GM12872 (cell line): ENCODE results near the gene TIMP1.

Experiments
- CTCF ChIP-seq: IDR thresholded peaks from 3 replicates; pipeline ENCODE4 v1.5.1; 2011; ENCODE audit warnings: low read depth, mild to moderate bottlenecking, low read length, moderate library complexity; ENCODE audit not compliant: insufficient read depth

Gene TIMP1

DNA sequence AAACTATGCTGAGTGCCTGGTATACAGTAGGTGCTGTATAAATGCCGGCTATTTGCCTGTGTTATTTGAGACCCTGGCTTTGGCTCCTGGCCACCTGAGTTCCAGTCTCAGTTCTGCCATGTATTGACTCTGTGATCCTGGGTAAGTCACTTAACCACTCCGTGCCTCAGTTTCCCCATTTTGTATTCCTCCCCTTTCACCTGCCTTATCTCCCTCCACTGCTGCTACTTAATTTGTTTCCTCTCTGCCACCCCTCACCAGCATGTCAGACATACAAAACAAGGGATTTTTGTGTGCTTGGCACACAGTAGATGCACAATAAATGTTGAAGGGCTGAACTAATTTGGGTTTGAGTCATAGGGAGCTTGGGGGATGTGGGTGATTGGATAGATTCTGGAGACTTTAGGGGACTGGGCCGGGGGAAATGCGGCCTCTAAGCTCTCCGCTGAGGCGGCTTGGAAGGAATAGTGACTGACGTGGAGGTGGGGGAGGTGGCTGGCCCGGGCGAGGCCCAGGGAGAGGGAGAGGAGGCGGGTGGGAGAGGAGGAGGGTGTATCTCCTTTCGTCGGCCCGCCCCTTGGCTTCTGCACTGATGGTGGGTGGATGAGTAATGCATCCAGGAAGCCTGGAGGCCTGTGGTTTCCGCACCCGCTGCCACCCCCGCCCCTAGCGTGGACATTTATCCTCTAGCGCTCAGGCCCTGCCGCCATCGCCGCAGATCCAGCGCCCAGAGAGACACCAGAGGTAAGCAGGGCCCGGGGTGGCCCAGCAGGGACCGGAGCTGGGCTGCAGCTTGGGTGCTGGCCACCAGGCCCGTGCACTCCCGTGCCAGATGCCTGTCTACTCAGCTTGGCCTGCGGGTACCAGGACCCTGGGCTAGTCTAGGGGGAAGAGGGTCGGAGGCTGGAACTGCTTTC is at the start of gene TIMP1:
TSS of gene TIMP1 (plus strand) at position 706 of the 917 bp plus-strand sequence. CDS start 980 bp downstream, outside the sequence.
- no peak for TF ChIP-seq CTCF

- TF ChIP-seq CTCF: no peak
These were observed 42.4 kb upstream of the TIMP1 start for GRCh38 chrX:47539860-47540259.

- no peak for TF ChIP-seq CTCF
These were observed 41.3 kb upstream of the TIMP1 start for GRCh38 chrX:47540754-47541538.

DNA sequence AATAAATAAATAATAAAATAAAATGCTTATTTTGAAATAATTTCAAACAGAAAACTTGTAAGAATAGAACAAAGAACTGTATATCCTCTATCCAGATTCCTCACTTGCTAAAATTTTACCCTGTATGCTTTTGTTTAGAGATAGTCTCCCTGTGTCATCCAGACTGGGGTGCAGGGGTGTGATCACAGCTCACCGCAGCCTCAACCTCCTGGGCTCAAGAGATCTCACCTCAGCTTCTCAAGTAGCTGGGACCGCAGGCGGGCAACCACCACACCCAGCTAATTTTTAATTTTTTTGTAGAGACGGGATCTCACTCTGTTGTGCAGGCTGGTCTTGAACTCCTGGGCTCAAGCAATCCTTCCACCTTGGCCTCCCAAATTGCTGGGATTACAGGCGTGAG is 38.7 kb upstream of the TIMP1 start:
- TF ChIP-seq CTCF: no peak

- TF ChIP-seq CTCF: no peak
These were observed 26.1 kb upstream of the TIMP1 start for GRCh38 chrX:47556045-47556623.

- TF ChIP-seq CTCF: no peak
These were observed 23.8 kb upstream of the TIMP1 start for GRCh38 chrX:47558436-47558835.

GRCh38 chrX:47560179-47560933 is 21.9 kb upstream of the TIMP1 start:
- TF ChIP-seq CTCF: no peak
